ENCODE results near the gene LAGE3.

DNA sequence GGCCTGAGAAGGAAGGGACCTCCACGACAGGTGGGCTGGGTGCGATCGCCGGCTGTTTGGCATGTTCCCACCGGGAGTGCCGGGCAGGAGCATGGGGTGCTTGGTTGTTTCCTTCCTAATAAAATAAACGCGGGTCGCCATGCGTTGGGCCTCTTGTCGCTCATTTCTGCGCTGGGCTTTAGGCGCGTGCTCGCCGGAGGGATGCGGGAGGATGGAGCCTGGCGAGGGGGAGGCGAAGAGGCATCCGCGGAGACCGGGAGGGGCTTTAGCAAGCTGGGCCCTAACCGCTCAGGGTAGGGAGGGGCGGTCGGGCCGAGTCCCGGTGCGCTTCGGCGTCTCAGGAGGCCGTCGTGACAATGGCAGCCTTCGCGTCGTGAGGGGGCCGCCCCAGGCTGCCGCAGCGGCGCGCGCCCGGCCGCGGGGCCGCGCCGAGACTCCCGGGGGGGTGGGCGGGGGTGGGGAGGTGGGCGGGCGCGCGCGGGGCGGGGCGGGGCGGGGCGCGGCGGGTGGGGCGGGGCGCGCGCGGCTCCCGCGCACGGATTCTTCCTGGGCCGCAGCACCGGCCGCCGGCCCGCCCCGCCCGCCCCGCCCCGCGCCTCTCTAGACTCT lies 42.6 kb downstream of the LAGE3 start:
- TF ChIP-seq CTCF (IDR thresholded peaks at IDR 0.05), result no peak
- TF ChIP-seq POLR2A (IDR thresholded peaks at IDR 0.05), result no peak

Measured in body of pancreas (tissue), 4 donors.